Measurements from ENCODE around the gene LOC101059915.
"Not testable (repeated sequence)": the region's sequence is repeated elsewhere in the genome, so short reads cannot be mapped to it uniquely, and the experiment has no call there.

Gene LOC101059915

DNA sequence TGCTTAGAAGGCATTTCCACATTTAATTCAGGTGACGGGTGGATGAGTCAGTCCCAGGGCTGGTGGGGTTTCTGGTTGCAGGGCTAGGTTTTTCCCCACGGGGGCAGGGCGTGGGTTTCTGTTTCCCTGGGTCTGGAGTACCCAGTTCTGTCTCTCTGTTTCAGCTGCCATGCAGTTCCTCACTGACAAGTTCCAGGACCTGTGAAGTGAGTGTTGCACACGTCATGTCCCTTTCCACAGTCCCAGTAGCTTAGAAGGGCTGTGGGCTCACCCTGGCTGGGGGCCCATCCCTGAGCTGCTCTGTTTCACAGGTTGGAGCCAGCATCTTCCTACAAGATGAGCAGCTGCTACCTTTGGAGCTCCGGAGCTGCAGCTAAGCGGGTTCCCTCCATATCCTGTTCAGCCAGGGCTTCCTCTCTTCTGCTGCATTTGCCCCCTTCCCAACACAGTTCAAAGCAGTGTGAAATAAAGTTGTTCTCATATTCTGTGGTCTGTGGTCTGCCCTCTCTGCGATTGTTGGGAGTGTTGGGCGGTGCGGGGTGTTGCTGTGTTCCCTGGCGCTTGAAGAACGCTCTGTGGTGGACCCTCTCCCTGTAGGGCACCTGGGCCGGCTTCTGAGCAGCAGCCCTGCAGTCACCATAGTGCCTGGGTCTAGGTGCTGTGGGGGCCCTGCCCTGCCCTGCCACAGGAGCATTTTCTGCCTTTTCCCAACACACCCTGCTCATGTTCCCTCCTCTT, 3.9 kb downstream of the LOC101059915 start:
- DNase-seq (ENCODE audit: extremely low spot score), result no peak
- TF ChIP-seq, protein P1, sequence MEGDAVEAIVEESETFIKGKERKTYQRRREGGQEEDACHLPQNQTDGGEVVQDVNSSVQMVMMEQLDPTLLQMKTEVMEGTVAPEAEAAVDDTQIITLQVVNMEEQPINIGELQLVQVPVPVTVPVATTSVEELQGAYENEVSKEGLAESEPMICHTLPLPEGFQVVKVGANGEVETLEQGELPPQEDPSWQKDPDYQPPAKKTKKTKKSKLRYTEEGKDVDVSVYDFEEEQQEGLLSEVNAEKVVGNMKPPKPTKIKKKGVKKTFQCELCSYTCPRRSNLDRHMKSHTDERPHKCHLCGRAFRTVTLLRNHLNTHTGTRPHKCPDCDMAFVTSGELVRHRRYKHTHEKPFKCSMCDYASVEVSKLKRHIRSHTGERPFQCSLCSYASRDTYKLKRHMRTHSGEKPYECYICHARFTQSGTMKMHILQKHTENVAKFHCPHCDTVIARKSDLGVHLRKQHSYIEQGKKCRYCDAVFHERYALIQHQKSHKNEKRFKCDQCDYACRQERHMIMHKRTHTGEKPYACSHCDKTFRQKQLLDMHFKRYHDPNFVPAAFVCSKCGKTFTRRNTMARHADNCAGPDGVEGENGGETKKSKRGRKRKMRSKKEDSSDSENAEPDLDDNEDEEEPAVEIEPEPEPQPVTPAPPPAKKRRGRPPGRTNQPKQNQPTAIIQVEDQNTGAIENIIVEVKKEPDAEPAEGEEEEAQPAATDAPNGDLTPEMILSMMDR (IDR thresholded peaks at IDR 0.05; ENCODE audit: control extremely low read depth, extremely low read depth, low read depth, missing control alignments), result no peak
- CTCF ChIA-PET, result interaction anchor here (0.9 to 1.7 kb wide), 3 partner anchors 189 to 455 kb away, joined by 3 to 5 read pairs (median 5); no protein-coding TSS in a partner anchor
- POLR2A ChIA-PET, result no interaction called here

DNA sequence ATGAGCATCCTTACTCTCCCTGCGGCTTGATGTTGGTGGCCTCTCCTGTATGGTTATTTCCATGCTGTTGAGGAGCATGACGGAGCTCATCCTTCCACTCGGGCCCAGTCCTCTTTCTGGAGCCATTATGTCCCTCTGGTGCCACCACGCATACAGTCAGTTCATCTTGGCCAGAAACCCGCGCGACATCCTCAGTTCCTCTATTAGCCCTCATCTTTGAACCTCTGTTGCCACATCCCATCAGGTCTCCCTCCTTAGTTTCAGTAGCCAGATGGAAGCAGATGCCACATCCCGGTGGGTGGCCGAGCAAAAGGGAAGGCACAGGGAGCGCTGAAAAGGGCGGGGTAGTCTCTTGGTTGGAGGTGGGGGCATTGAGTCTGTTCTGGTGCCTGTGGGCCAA, 4.6 kb downstream of the LOC101059915 start:
- ChIA-PET CTCF (no interaction called here), POLR2A (no interaction called here)
- TF ChIP-seq, protein P1 (IDR thresholded peaks at IDR 0.05; ENCODE audit: control extremely low read depth, extremely low read depth, low read depth, missing control alignments), result no peak
- DNase-seq (ENCODE audit: extremely low spot score), result no peak

DNA sequence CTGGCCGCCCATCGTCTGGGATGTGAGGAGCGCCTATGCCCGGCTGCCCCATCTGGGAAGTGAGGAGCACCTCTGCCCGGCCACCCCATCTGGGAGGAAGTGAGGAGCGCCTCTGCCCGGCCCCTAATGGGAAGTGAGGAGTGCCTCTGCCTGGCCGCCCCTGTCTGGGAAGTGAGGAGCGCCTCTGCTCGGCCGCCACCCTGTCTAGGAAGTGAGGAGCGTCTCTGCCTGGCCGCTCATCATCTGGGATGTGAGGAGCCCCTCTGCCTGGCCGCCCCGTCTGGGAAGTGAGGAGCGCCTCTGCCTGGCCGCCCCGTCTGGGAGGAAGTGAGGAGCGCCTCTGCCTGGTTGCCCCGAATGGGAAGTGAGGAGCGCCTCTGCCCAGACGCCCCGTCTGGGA, 8.3 kb downstream of the LOC101059915 start:
- POLR2A ChIA-PET; DNase-seq (ENCODE audit: extremely low spot score); CTCF ChIA-PET: not testable (repeated sequence)

DNA sequence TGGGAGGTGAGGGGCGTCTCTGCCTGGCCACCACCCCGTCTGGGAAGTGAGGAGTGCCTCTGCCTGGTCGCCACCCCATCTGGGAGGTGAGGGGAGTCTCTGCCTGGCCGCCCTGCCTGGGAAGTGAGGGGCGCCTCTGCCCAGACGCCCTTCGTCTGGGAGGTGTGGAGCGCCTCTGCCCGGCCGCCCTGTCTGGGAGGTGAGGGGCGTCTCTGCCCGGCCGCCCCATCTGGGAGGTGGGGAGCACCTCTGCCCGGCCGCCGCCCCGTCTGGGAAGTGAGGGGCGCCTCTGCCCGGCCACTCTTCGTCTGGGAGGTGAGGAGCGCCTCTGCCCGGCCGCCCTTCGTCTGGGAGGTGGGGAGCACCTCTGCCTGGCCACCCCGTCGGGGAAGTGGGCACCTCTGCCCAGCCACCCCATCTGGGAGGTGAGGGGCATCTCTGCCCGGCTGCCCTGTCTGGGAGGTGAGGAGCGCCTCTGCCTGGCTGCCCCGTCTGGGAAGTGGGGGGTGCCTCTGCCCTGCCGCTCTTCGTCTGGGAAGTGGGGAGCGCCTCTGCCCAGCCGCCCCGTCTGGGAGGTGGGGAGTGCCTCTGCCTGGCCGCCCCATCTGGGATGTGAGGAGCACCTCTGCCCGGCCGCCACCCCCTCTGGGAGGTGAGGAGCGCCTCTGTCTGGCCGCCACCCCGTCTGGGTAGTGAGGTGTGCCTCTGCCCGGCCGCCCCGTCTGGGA, 8.9 kb downstream of the LOC101059915 start:
- CTCF ChIA-PET; DNase-seq (ENCODE audit: extremely low spot score); POLR2A ChIA-PET: not testable (repeated sequence)

DNA sequence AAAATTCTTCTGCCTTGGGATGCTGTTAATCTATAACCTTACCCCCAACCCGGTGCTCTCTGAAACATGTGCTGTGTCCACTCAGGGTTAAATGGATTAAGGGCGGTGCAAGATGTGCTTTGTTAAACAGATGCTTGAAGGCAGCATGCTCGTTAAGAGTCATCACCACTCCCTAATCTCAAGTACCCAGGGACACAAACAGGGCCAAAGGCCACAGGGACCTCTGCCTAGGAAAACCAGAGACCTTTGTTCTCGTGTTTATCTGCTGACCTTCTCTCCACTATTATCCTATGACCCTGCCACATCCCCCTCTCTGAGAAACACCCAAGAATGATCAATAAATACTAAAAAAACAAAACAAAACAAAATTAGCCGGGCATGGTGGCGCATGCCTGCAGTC, 9.8 kb downstream of the LOC101059915 start:
- POLR2A ChIA-PET; CTCF ChIA-PET; DNase-seq (ENCODE audit: extremely low spot score): not testable (repeated sequence)

DNA sequence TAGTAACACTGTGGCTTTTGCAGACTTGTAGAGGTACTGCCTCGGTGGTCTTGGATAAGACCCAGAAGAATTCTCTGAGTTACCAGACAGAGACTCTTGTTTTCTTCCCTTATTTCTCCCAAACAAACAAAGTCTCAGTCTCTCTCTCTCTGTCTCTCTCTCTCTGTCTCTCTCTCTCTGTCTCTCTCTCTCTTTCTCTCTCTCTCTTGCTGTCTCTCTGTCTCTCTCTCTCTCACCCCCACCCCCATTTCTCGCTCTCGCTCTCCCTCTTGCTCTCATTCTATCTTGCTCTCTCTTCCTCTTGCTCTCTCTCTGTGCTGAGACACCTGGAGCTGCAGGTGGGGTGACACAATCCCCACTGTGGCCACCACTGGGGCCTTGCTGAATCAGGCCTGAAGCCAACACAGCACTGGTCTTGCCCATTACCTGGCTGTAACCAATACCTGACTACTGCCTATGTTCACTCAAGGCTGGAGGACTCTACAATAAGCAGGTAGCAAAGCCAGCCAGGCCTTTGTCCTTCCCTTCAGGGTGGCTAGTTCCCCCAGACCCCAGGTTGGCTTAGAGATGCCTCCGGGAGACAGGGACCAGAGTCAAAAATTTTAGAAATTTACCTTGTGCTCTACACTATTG, 12.3 kb downstream of the LOC101059915 start:
- TF ChIP-seq, protein P1 (IDR thresholded peaks at IDR 0.05; ENCODE audit: control extremely low read depth, extremely low read depth, low read depth, missing control alignments), result no peak
- CTCF ChIA-PET, result no interaction called here
- no peak for DNase-seq (ENCODE audit: extremely low spot score)
- POLR2A ChIA-PET, result no interaction called here

DNA sequence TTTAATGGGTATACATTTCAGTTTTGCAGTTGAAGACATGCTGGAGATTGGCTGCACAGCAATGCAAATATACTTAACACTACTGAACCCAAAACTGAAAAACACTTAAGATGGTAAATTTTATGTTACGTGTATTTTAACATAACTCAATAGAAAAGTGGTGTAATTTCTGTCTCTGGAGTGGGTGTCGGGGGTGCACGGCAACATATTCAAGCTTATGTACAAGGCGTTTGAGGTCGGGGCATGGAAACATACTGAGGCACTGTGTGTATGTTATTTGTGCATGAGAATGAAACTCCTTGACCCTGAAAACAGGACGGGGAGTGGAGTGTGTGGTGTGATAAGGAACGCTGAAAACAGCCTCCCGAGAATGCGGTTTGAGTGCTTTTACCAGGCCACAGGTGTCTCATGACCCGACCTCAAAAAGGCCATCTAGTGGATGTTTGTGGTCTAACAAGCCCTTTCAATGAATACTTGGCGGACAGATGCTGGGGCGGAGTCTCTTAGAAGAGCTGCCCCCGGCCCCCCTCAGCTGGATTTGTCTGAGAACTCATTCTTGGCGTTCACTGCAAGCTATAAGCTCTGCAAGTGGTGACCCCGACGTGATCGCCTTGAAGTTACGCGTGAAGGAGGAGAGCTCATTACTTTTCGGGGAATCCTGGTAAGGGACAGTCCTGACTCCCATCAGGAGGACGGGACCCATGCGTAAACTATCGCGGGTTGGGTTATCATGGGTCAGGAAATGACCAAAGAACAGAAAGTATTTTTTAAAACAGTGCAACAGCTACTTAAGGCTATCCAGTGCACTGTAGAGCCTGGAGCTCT, 29.5 kb downstream of the LOC101059915 start:
- POLR2A ChIA-PET; DNase-seq (ENCODE audit: extremely low spot score): not testable (repeated sequence)

DNA sequence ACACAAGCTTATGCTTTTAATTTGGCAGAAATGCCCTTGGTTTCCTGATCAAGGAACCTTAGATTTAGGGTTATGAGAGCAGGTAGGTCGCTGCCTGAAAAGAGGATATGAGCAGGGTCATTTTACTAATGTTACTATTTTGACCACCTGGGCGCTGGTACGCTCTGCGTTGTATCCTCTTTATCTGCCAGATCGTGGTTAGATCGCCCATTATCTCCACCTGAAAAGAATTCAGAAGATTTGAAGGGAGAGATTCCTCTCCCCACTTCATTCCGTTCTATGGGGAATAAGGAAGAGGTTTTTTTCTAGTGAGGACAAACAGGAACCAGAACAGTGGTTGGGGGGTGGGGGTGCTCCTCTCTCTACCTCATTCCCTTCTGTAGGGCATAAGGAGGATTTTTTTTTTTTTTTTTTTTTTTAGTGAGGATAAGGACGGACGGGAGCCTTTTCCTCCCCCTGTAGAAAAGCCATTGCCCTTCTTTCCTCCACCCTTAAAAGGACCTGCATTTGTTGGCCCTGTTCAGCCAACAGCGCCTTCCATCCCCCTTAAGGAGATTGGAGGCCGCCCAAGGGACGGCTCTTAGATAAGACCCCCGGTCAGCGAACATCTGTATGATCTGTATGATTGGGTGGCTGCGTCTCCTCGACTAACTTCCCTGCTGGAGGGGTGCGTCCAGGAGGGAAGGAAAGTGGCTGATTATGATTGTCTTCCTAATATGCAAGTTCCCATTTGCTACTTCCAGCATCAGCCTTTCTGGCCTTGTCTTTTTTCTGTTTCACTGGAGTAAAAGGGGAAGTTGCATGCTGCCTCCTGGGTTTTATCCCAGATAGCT, 30.3 kb downstream of the LOC101059915 start:
- POLR2A ChIA-PET; CTCF ChIA-PET; DNase-seq (ENCODE audit: extremely low spot score): not testable (repeated sequence)

More for the DNA sequence above, 29.5 kb downstream of the LOC101059915 start:
- CTCF ChIA-PET, result not testable (repeated sequence)

DNA sequence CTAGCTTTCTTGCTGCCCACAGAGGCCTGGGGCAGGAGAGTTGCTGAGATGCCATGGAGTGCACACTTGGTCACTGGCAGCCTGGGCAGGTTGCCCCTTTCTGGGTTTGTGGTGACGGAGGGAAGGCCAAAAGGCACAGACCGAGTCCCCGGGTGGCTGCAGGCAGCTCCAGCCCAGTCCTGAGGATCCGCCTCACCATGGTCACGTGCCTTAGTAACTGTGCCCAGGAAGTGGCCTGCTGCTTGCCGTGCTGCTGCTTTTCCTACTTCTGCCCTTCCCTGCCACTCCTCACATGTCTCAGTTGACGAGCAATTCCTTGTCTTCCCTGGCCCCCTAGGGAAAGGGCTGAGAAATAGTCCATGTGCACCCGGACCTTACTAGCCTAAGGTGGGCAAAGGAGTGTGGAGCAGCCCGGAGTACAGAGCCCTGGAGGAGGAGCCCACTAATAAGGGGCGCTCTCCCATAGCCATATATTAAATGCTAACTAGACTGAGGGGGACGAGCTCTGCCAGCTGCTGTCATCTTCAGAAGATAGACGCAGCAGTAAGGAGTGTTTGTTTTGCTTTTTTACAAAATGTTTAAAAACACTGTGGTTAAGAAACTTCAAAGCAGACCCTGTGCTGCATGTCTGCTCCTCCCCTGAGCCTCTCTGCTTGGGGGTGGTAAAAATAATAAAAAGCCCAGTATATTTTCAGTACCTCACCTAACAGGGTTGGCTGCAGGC, 31.1 kb downstream of the LOC101059915 start:
- CTCF ChIA-PET; POLR2A ChIA-PET; DNase-seq (ENCODE audit: extremely low spot score): not testable (repeated sequence)

DNA sequence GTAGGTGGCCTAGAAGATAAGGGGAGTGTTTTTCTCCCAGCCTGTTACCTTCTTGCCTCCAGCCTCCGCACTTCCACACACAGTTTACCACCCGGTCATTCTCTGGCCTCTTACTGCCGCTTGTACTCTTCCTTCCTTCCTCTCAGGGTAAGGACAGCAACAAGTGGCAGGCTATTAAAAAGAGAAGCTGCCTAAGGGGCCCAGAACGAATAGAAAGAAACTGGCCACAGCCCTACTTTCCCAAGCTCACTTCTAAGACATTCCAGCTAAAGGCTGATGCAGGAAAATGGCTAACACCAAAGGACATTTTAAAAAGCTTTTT, 31.6 kb downstream of the LOC101059915 start:
- DNase-seq (ENCODE audit: extremely low spot score); CTCF ChIA-PET; POLR2A ChIA-PET: not testable (repeated sequence)

DNA sequence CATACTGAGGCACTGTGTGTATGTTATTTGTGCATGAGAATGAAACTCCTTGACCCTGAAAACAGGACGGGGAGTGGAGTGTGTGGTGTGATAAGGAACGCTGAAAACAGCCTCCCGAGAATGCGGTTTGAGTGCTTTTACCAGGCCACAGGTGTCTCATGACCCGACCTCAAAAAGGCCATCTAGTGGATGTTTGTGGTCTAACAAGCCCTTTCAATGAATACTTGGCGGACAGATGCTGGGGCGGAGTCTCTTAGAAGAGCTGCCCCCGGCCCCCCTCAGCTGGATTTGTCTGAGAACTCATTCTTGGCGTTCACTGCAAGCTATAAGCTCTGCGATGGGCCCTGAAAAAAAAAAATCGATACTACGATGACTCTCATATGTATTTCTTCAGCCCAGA, 35.5 kb downstream of the LOC101059915 start:
- DNase-seq (ENCODE audit: extremely low spot score); CTCF ChIA-PET; POLR2A ChIA-PET: not testable (repeated sequence)

DNA sequence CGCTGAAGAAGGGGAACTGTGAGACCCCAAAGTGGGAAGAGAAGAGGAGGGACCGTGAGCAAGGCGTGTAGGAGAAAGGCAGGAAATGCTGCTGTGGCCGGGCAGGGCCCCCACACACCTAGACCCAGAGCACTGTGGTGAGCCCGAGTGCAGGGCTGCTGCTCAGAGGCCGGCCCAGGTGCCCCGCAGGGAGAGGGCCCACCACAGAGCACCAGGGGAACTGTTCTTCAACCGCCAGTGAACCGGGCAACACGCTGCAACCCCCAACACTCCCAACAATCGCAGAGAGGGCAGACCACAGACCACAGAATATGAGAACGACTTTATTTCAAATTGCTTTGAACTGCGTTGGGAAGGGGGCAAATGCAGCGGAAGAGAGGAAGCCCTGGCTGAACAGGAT, 46.7 kb downstream of the LOC101059915 start:
- POLR2A ChIA-PET; CTCF ChIA-PET; DNase-seq (ENCODE audit: extremely low spot score): not testable (repeated sequence)

DNA sequence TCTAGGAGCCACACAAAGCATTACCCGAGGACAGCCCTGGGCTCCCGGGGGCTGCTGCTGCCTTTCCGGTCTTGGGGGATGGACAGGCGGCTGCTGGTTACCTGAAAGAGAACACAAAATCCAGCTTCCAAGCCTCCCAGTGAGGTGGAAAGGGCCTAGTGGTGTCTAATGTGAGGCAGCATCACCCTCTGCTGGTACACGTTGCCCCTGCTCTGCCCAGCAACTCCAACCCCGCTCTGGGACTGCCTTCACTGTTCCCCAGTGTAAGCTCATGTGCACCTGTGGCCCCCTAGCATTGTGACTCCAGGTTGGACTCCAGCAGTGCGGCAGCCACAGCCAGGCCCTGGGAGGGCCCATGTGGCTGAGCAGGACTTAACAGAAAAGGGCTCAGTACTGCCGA, 48.2 kb downstream of the LOC101059915 start:
- CTCF ChIA-PET; POLR2A ChIA-PET; DNase-seq (ENCODE audit: extremely low spot score): not testable (repeated sequence)
